HepG2 (cell line): ENCODE measurements around the gene DNASE1. TPM values are rescaled to one million over a fixed set of nuclear protein-coding genes. Genes with fewer than 3 reads are reported as not detected.
A peak's percentile ranks its signal among the peaks of the same experiment; 100 is the strongest.

Source experiments
- AFF4 ChIP-seq: sonication (generic); formaldehyde crosslinking; IDR thresholded peaks from 2 replicates; pipeline ENCODE4 v1.4.0; 2020; ENCODE audit warnings: missing genetic modification reagents
- ATF1 ChIP-seq: IDR thresholded peaks from 2 replicates; pipeline ENCODE4 v1.6.1; 2016; ENCODE audit warnings: mild to moderate bottlenecking, control low read depth
- GMEB2 ChIP-seq: IDR thresholded peaks from 2 replicates; pipeline ENCODE4 v1.6.1; 2016; ENCODE audit warnings: missing biosample characterization, missing genetic modification reagents, low read depth
- IRF2 ChIP-seq: IDR thresholded peaks from 2 replicates; pipeline ENCODE4 v1.6.1; 2018; ENCODE audit warnings: missing genetic modification reagents, missing compliant biosample characterization
- MXD1 ChIP-seq: sonication (generic); formaldehyde crosslinking; IDR thresholded peaks from 2 replicates; pipeline ENCODE4 v1.4.0; 2020; ENCODE audit warnings: mild to moderate bottlenecking, missing genetic modification reagents
- NFYB ChIP-seq: sonication (generic); formaldehyde crosslinking; IDR thresholded peaks from 2 replicates; pipeline ENCODE4 v1.4.0; 2020; ENCODE audit warnings: missing genetic modification reagents
- RNF219 ChIP-seq: sonication (generic); formaldehyde crosslinking; IDR thresholded peaks from 2 replicates; pipeline ENCODE4 v1.5.0; 2020; ENCODE audit warnings: mild to moderate bottlenecking, missing genetic modification reagents
- SNAPC2 ChIP-seq: sonication (generic); formaldehyde crosslinking; IDR thresholded peaks from 2 replicates; pipeline ENCODE4 v1.8.1; 2022; ENCODE audit warnings: mild to moderate bottlenecking, missing genetic modification reagents
- TFAP4 ChIP-seq: sonication (generic); IDR thresholded peaks from 2 replicates; pipeline ENCODE4 v1.6.1; 2016; ENCODE audit warnings: low read depth, borderline replicate concordance
- ZKSCAN5 ChIP-seq: sonication (generic); formaldehyde crosslinking; IDR thresholded peaks from 2 replicates; pipeline ENCODE4 v1.5.1; 2020; ENCODE audit warnings: mild to moderate bottlenecking, missing genetic modification reagents
- ZNF274 ChIP-seq: sonication (generic); formaldehyde crosslinking; IDR thresholded peaks from 2 replicates; pipeline ENCODE4 v1.5.1; 2020; ENCODE audit warnings: mild to moderate bottlenecking, missing genetic modification reagents
- ZNF276 ChIP-seq: sonication (generic); formaldehyde crosslinking; IDR thresholded peaks from 2 replicates; pipeline ENCODE4 v1.4.0; 2020; ENCODE audit warnings: mild to moderate bottlenecking, low read depth, missing genetic modification reagents
- ZNF501 ChIP-seq: sonication (generic); formaldehyde crosslinking; IDR thresholded peaks from 2 replicates; pipeline ENCODE4 v1.5.1; 2020; ENCODE audit warnings: mild to moderate bottlenecking, moderate library complexity, missing genetic modification reagents
- ZNF547 ChIP-seq: sonication (generic); formaldehyde crosslinking; IDR thresholded peaks from 2 replicates; pipeline ENCODE4 v1.5.1; 2020; ENCODE audit warnings: mild to moderate bottlenecking, missing genetic modification reagents
- ZNF564 ChIP-seq: sonication (generic); formaldehyde crosslinking; IDR thresholded peaks from 2 replicates; pipeline ENCODE4 v1.8.1; 2023; ENCODE audit warnings: mild to moderate bottlenecking, missing genetic modification reagents
- ZNF569 ChIP-seq: sonication (generic); formaldehyde crosslinking; IDR thresholded peaks from 2 replicates; pipeline ENCODE4 v1.5.0; 2020; ENCODE audit warnings: mild to moderate bottlenecking, missing genetic modification reagents, moderate library complexity, borderline replicate concordance
- ZNF580 ChIP-seq: IDR thresholded peaks from 2 replicates; pipeline ENCODE4 v1.6.1; 2016; ENCODE audit warnings: low read depth, borderline replicate concordance
- ZNF614 ChIP-seq: IDR thresholded peaks from 2 replicates; pipeline ENCODE4 v1.6.1; 2018; ENCODE audit warnings: missing biosample characterization, missing genetic modification reagents, inconsistent platforms, borderline replicate concordance
- ZNF780A ChIP-seq: sonication (generic); formaldehyde crosslinking; IDR thresholded peaks from 2 replicates; pipeline ENCODE4 v1.8.0; 2022; ENCODE audit warnings: mild to moderate bottlenecking, missing genetic modification reagents, moderate library complexity
- ZNF839 ChIP-seq: sonication (generic); formaldehyde crosslinking; IDR thresholded peaks from 2 replicates; pipeline ENCODE4 v1.4.0; 2020; ENCODE audit warnings: missing genetic modification reagents, mild to moderate bottlenecking, borderline replicate concordance
- polyA plus RNA-seq, 8 experiments: library from polyadenylated mRNA; depleted of rRNA in 3 of 8; stranded (reverse) in 7 of 8; unstranded in 1 of 8; fragments of >200 nt; fragmentation: Illumina TruSeq in 4 of 8; extraction: Trizol in 4 of 8; gene quantifications; 2 replicates each; pipeline versions ENCODE4 v1.2.1 to v1.2.3, GENCODE V29; 2011 to 2016; ENCODE audit warnings: low read depth in 4 of 8, missing spikeins in 1 of 8, mixed read lengths in 1 of 8; ENCODE audit not compliant: insufficient read depth in 1 of 8
- total RNA-seq, 5 experiments: library from RNA; depleted of rRNA; stranded (reverse); fragments of >200 nt; fragmentation: Illumina TruSeq; extraction: Trizol; gene quantifications; 2 replicates each; pipeline ENCODE4 v1.2.3, GENCODE V29; 2016; ENCODE audit warnings: low read depth in 1 of 5

Gene DNASE1
- total and polyA plus RNA-seq, 2 of the 13 experiments (the other 11 are each of a cell fraction or from before 2014, with no cell fraction given), result 7.1 to 11.1 TPM

GRCh38 chr16:3690470-3690928 is 36.0 kb downstream of the DNASE1 start (continued):
- TF ChIP-seq MXD1 (CRISPR knock-in tag) (no peak), ZNF839 (CRISPR knock-in tag) (no peak), AFF4 (CRISPR knock-in tag) (no peak), ZNF580 (CRISPR knock-in tag) (no peak), ZNF276 (CRISPR knock-in tag) (no peak), ZNF564 (no peak), ZNF547 (CRISPR knock-in tag) (no peak), SNAPC2 (CRISPR knock-in tag) (no peak), RNF219 (CRISPR knock-in tag) (no peak), ZKSCAN5 (CRISPR knock-in tag) (no peak), TFAP4 (no peak), IRF2 (CRISPR knock-in tag) (0 out of 2 replicates have a peak, but pooled peaks have one; percentile 15), GMEB2 (CRISPR knock-in tag) (no peak), ZNF614 (CRISPR knock-in tag) (no peak), ZNF569 (CRISPR knock-in tag) (no peak), ATF1 (no peak), NFYB (no peak), ZNF274 (CRISPR knock-in tag) (no peak), ZNF501 (no peak), ZNF780A (CRISPR knock-in tag) (no peak)
